RWPE1 (cell line): Measurements from ENCODE around the gene PRLR.
"Not testable (repeated sequence)": the region's sequence is repeated elsewhere in the genome, so short reads cannot be mapped to it uniquely, and the experiment has no call there.

ENCODE experiments used
- CTCF ChIA-PET: fragments of 350-600 bp; sonication (Branson Sonifier 250); formaldehyde crosslinking; extraction: SDS; loops from one replicate; lab custom pipeline; 2021; lab: Yijun Ruan, JAX
- POLR2A ChIA-PET: fragments of 400-600 bp; formaldehyde crosslinking; extraction: SDS; loops from one replicate; lab custom pipeline; 2020; ENCODE audit warnings: antibody characterized with exemption; ENCODE audit not compliant: low non-redundant PET; lab: Yijun Ruan, JAX
- DNase-seq: peaks from one replicate; pipeline ENCODE4 v3.0.0; 2012; ENCODE audit warnings: low spot score
- H3K27ac ChIP-seq: fragments of 450-650 bp; 2 replicates; pipeline ENCODE4 v1.5.1; 2017
- CTCF ChIP-seq: fragments of 450-650 bp; conservative IDR thresholded peaks from 2 replicates; pipeline ENCODE4 v1.5.1; 2017; ENCODE audit warnings: low read depth, mild to moderate bottlenecking

PRLR gene

DNA sequence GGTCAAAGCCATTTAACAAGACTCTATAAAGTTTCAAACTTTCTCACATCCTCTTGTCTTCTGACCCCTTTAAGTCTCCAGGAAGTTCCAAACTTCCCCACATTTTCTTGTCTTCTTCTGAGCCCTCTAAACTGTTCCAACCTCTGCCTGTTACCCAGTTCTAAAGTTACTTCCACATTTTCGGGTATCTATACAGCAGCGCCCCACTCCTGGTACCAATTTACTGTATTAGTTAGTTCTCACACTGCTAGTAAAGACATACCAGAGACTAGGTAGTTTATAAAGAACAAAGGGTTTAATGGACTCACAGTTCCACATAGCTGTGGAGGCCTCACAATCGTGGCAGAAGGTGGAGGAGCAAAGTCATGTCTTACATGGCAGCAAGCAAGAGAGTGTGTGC is 23.3 kb upstream of the PRLR start:
- ChIA-PET CTCF (interaction anchor here (0.7 kb wide), 1 partner anchor 1476 kb away, joined by 3 read pairs; no protein-coding TSS in a partner anchor), POLR2A (no interaction called here)
- no peak for DNase-seq
- no peak for TF ChIP-seq CTCF
- H3K27ac ChIP-seq = no peak overlapping the region

DNA sequence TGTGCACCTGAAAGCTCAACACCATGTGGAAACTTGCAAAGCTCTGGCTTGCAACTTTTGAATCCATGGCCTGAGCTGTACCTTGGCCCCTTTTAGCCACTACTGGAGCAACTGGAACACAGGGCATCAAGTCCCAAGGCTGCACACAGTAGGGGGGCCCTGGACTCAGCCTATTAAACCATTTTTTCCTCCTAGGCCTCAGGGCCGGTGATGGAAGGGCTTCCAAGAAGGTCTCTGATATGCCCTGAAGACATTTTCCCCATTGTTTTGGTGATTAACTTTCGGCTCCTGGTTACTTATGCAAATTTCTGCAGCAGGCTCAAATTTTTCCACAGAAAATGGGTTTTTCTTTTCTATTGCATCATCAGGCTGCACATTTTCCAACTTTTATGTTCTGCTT is 22.7 kb upstream of the PRLR start:
- POLR2A ChIA-PET = no interaction called here
- TF ChIP-seq CTCF = no peak
- no peak for DNase-seq
- H3K27ac ChIP-seq = no peak overlapping the region
- CTCF ChIA-PET = no interaction called here

DNA sequence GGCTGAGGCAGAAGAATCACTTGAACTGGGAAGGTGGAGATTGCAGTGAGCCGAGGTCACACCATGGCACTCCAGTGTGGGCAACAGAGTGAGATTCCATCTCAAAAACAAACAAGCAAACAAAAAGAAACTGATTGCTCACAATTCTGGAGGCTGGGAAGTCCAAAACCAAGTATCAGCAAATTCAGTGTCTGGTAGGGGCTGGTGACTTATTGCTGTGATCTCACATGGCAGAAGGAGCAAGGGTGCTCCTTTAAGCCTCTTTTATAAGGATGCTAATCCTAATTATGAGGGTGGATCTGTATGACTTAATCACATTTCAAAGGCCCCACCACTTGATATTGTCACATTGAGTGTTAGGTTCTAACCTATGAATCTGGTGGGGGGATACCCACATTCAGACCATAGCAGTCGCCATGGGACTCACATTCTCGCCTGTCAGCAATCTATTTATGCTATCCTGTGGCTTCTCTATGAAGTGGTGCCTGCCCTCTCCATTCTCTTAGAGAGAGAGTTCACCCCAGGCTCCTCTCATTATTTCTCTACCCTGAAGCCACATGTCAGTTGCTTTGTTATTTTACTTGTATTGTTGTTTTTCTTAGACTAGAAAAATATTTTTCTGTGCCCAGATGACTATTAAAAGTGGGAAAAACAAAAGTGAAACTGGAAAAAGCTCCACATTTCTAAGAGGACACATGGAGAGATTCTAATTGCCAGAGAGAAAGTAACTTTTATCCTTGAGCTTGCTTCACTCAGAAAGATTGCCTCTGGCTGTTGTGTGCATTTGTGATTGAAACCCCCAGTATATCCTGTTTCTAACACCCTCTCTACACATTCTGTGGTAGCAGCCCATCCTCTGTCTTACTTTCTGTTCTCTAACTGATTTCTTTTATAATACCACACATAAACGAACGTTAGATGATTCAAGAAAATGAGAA is 18.8 kb upstream of the PRLR start:
- no peak overlapping the region for H3K27ac ChIP-seq
- no peak for DNase-seq
- TF ChIP-seq CTCF = no peak
- ChIA-PET CTCF (no interaction called here), POLR2A (no interaction called here)

- ChIA-PET POLR2A (no interaction called here), CTCF (no interaction called here)
- no peak overlapping the region for H3K27ac ChIP-seq
- DNase-seq = peak; percentile 8
- no peak for TF ChIP-seq CTCF
These were observed 17.4 kb upstream of the PRLR start for GRCh38 chr5:35247648-35248034.

DNA sequence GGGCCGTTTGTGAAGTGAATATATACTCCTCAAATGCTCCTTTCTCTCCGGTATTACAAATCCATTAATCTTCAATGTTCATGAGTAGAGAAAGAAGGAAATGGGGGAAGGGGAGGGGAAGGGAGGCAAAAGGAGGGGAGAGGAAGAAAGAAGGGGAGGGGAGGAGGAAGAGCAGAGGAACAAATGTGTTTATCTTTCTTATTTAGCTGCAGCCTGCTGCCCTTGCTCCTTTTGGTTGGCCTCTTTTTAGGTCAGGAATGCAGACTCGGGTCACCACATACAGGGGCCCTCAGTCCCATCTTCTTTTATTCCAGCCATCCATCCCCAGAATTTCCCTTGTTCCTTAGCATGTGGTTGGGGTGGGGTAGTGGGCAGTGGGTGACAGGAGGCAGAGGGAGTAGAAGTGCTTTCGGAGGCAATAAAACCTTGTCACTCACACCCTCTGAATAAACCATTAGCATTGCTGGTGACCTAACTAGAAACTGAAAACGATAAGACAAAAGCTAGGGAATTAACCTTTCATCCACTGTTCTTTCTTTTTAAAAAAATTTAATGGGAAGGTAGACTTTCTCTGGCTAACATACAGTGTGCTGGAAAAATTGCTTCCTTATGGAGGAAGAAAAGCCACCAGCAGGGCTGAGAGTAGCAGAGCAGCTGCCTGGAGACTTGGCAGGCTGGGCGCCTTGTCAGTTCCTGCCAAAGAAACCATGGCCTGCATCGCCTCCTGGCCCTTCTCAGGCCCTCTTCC is 16.8 kb upstream of the PRLR start:
- no peak overlapping the region for H3K27ac ChIP-seq
- CTCF ChIA-PET = interaction anchor here (0.7 kb wide), 1 partner anchor 1735 kb away, joined by 3 read pairs; no protein-coding TSS in a partner anchor
- TF ChIP-seq CTCF = no peak
- POLR2A ChIA-PET = no interaction called here
- no peak for DNase-seq

DNA sequence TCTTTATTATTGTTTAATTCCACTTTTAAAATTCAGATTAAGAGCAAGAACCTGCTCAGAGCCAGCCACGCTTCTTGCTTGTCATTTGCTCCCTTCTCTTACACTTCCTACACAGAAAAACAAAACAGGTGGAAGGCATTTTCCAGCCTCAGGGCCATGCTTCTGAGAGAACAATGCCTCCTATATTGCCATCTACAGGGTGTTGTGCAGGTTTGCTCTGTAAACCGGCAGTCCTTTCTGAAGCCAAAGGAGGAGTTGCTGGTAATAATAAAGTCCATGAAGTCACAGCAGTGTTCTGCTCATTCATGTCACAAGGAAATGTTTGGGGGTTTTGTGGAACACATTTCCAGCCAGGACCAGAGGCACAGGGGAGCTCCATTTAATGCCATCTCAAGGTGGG is 16.1 kb upstream of the PRLR start:
- no peak for TF ChIP-seq CTCF
- ChIA-PET CTCF (interaction anchor here (0.7 kb wide), 1 partner anchor 1735 kb away, joined by 3 read pairs; no protein-coding TSS in a partner anchor), POLR2A (no interaction called here)
- no peak for DNase-seq
- no peak overlapping the region for H3K27ac ChIP-seq

DNA sequence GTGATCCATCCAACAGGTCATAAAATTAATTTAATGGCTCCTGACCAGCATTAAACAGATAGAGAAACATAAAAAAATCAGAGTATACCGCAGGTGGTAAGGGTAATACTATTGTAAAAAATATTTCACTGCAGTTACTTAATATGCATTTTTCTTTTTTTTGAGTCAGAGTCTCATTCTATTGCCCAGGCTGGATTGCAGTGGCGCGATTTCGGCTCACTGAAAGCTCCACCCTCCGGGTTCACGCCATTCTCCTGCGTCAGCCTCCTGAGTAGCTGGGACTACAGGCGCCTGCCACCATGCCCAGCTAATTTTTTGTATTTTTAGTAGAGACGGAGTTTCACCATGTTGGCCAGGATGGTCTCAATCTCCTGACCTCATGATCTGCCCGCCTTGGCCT is 15.1 kb upstream of the PRLR start:
- CTCF ChIA-PET, H3K27ac ChIP-seq, DNase-seq: not testable (repeated sequence)
- POLR2A ChIA-PET = interaction anchor here (0.6 kb wide), 1 partner anchor 12 kb away, joined by 3 read pairs; no protein-coding TSS in a partner anchor
